HepG2 (cell line): ENCODE measurements around the gene FMC1.

ENCODE experiments used
- CTCF ChIP-seq: sonication (generic); formaldehyde crosslinking; IDR thresholded peaks from 2 replicates; pipeline ENCODE4 v1.5.0; 2020; ENCODE audit warnings: mild to moderate bottlenecking, missing genetic modification reagents, moderate library complexity
- FOSL2 ChIP-seq: sonication (generic); formaldehyde crosslinking; IDR thresholded peaks from 2 replicates; pipeline ENCODE4 v1.4.0; 2020; ENCODE audit warnings: missing genetic modification reagents
- HNF4G ChIP-seq, 2 experiments: sonication (generic) in 1 of 2; formaldehyde crosslinking in 1 of 2; IDR thresholded peaks; 2 replicates each; pipeline versions ENCODE4 v1.4.0 to v1.6.1; 2011 to 2020; ENCODE audit warnings: borderline replicate concordance in 2 of 2, low read depth in 2 of 2, mild to moderate bottlenecking in 2 of 2, low read length in 1 of 2, missing genetic modification reagents in 1 of 2, moderate library complexity in 1 of 2
- KDM5B ChIP-seq: sonication (generic); formaldehyde crosslinking; IDR thresholded peaks from 2 replicates; pipeline ENCODE4 v1.4.0; 2020; ENCODE audit warnings: missing genetic modification reagents, mild to moderate bottlenecking, borderline replicate concordance
- POLR2A ChIP-seq, 2 experiments: IDR thresholded peaks; 2 replicates each; pipeline ENCODE4 v1.6.1; 2011; ENCODE audit warnings: low read depth in 2 of 2, low read length in 2 of 2, mild to moderate bottlenecking in 1 of 2, moderate library complexity in 1 of 2; ENCODE audit not compliant: insufficient read depth in 1 of 2
- POLR2AphosphoS2 ChIP-seq: IDR thresholded peaks from 2 replicates; pipeline ENCODE4 v1.6.1; 2011; ENCODE audit warnings: low read depth, low read length, improper control_type of control experiment
- RBAK ChIP-seq: sonication (generic); formaldehyde crosslinking; IDR thresholded peaks from 2 replicates; pipeline ENCODE4 v1.5.1; 2020; ENCODE audit warnings: mild to moderate bottlenecking, missing genetic modification reagents
- TFE3 ChIP-seq: IDR thresholded peaks from 2 replicates; pipeline ENCODE4 v1.6.1; 2016
- YY1 ChIP-seq: IDR thresholded peaks from 2 replicates; pipeline ENCODE4 v1.6.1; 2011; ENCODE audit warnings: low read length, low read depth, moderate library complexity, mild to moderate bottlenecking; ENCODE audit not compliant: insufficient read depth, insufficient replicate concordance
- ZNF280D ChIP-seq: sonication (generic); formaldehyde crosslinking; IDR thresholded peaks from 2 replicates; pipeline ENCODE4 v1.5.1; 2020; ENCODE audit warnings: mild to moderate bottlenecking, missing genetic modification reagents
- TF ChIP-seq, protein P1 (sequence below): sonication (generic); formaldehyde crosslinking; IDR thresholded peaks from 2 replicates; pipeline ENCODE4 v1.4.0; 2020; ENCODE audit warnings: missing genetic modification reagents
- TF ChIP-seq, protein P2 (sequence below): sonication (generic); formaldehyde crosslinking; IDR thresholded peaks from 2 replicates; pipeline ENCODE4 v1.8.1; 2022; ENCODE audit warnings: mild to moderate bottlenecking, missing genetic modification reagents
- TF ChIP-seq, protein P3 (sequence below): sonication (generic); formaldehyde crosslinking; IDR thresholded peaks from 2 replicates; pipeline ENCODE4 v1.5.1; 2020; ENCODE audit warnings: mild to moderate bottlenecking, missing genetic modification reagents, moderate library complexity
- TF ChIP-seq, protein P4 (sequence below): sonication (generic); formaldehyde crosslinking; IDR thresholded peaks from 2 replicates; pipeline ENCODE4 v1.5.1; 2020; ENCODE audit warnings: mild to moderate bottlenecking, missing genetic modification reagents, borderline replicate concordance

- TF ChIP-seq TFE3 (no peak), YY1 (no peak), HNF4G (IDR thresholded peaks at IDR 0.05; ENCODE audit: borderline replicate concordance, low read depth, low read length) (no peak), HNF4G (CRISPR knock-in tag; IDR thresholded peaks at IDR 0.05; ENCODE audit: borderline replicate concordance, low read depth) (no peak), CTCF (CRISPR knock-in tag) (no peak), KDM5B (CRISPR knock-in tag) (no peak), FOSL2 (CRISPR knock-in tag) (no peak), POLR2AphosphoS2 (no peak), POLR2A (IDR thresholded peaks at IDR 0.05; ENCODE audit: insufficient read depth in 1 of 2, low read depth in 2 of 2, low read length in 2 of 2) (no peak), RBAK (CRISPR knock-in tag) (no peak), ZNF280D (CRISPR knock-in tag) (no peak)
- TF ChIP-seq, protein P1, sequence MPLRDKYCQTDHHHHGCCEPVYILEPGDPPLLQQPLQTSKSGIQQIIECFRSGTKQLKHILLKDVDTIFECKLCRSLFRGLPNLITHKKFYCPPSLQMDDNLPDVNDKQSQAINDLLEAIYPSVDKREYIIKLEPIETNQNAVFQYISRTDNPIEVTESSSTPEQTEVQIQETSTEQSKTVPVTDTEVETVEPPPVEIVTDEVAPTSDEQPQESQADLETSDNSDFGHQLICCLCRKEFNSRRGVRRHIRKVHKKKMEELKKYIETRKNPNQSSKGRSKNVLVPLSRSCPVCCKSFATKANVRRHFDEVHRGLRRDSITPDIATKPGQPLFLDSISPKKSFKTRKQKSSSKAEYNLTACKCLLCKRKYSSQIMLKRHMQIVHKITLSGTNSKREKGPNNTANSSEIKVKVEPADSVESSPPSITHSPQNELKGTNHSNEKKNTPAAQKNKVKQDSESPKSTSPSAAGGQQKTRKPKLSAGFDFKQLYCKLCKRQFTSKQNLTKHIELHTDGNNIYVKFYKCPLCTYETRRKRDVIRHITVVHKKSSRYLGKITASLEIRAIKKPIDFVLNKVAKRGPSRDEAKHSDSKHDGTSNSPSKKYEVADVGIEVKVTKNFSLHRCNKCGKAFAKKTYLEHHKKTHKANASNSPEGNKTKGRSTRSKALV (CRISPR knock-in tag): no peak
- TF ChIP-seq, protein P2, sequence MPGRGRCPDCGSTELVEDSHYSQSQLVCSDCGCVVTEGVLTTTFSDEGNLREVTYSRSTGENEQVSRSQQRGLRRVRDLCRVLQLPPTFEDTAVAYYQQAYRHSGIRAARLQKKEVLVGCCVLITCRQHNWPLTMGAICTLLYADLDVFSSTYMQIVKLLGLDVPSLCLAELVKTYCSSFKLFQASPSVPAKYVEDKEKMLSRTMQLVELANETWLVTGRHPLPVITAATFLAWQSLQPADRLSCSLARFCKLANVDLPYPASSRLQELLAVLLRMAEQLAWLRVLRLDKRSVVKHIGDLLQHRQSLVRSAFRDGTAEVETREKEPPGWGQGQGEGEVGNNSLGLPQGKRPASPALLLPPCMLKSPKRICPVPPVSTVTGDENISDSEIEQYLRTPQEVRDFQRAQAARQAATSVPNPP (CRISPR knock-in tag): no peak
- TF ChIP-seq, protein P3, sequence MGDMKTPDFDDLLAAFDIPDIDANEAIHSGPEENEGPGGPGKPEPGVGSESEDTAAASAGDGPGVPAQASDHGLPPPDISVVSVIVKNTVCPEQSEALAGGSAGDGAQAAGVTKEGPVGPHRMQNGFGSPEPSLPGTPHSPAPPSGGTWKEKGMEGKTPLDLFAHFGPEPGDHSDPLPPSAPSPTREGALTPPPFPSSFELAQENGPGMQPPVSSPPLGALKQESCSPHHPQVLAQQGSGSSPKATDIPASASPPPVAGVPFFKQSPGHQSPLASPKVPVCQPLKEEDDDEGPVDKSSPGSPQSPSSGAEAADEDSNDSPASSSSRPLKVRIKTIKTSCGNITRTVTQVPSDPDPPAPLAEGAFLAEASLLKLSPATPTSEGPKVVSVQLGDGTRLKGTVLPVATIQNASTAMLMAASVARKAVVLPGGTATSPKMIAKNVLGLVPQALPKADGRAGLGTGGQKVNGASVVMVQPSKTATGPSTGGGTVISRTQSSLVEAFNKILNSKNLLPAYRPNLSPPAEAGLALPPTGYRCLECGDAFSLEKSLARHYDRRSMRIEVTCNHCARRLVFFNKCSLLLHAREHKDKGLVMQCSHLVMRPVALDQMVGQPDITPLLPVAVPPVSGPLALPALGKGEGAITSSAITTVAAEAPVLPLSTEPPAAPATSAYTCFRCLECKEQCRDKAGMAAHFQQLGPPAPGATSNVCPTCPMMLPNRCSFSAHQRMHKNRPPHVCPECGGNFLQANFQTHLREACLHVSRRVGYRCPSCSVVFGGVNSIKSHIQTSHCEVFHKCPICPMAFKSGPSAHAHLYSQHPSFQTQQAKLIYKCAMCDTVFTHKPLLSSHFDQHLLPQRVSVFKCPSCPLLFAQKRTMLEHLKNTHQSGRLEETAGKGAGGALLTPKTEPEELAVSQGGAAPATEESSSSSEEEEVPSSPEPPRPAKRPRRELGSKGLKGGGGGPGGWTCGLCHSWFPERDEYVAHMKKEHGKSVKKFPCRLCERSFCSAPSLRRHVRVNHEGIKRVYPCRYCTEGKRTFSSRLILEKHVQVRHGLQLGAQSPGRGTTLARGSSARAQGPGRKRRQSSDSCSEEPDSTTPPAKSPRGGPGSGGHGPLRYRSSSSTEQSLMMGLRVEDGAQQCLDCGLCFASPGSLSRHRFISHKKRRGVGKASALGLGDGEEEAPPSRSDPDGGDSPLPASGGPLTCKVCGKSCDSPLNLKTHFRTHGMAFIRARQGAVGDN (CRISPR knock-in tag): no peak
- TF ChIP-seq, protein P4, sequence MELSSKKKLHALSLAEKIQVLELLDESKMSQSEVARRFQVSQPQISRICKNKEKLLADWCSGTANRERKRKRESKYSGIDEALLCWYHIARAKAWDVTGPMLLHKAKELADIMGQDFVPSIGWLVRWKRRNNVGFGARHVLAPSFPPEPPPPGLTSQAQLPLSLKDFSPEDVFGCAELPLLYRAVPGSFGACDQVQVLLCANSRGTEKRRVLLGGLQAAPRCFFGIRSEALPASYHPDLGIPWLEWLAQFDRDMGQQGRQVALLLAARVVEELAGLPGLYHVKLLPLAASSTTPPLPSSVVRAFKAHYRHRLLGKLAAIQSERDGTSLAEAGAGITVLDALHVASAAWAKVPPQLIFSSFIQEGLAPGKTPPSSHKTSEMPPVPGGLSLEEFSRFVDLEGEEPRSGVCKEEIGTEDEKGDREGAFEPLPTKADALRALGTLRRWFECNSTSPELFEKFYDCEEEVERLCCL: no peak
These were observed 1.5 kb upstream of the FMC1 start for GRCh38 chr7:139339698-139340036.
